Cortex of kidney (tissue), 1 donor: ENCODE data around the gene P2RX6.
"Not testable (repeated sequence)": the region's sequence is repeated elsewhere in the genome, so short reads cannot be mapped to it uniquely, and the experiment has no call there.

Source experiments
- DNase-seq: peaks from one replicate; lab custom pipeline; 2025; lab: John Stamatoyannopoulos, UW

The P2RX6 gene

GRCh38 chr22:21031545-21032036, 16.6 kb downstream of the P2RX6 start:
- no peak for DNase-seq

DNA sequence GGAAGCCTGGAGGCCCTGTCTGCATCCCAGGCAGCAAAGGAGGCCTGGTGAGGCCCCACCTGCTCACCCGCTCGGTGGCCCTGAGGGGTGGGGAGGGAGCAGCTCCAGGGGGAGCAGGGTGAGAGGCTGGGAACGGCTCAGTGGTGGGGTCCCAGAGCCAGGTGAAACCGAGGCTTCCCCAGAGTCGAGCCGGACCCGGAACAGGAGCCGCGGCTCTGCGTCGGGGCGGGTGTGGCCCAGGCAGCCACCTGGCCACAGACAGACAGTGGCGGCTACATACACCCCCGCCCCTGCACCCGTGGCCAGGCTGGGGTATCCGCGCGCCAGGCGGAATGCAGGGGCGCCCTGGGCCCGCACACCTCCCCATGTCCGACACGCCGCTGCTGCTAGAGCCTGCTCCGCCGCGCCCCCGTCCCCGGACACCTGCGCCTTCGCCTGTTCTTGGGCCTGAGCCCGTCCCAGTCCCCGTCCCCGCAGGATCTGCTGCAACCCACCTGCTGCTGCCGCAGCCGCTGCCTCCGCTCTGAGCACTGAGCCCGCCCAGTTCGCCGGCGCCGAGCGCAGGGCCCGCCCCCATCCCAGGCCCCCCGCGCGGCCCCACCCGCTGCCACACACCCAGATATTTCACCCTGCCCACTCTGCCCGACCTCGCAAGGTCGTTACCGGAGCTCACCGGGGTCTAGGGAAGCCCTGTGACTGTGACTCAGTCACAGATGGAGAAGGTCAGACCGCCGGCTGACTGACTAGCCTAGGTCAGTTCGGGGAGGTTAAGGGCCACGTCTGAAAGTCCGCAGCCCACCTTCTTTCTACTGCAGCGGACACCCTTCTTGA, 17.3 kb downstream of the P2RX6 start, which contains the start of gene SLC7A4:
Gene SLC7A4 (minus strand): TSS at position 525 of the 831 bp plus-strand sequence. CDS start 749 bp downstream, outside the sequence.
- DNase-seq, result no peak

DNA sequence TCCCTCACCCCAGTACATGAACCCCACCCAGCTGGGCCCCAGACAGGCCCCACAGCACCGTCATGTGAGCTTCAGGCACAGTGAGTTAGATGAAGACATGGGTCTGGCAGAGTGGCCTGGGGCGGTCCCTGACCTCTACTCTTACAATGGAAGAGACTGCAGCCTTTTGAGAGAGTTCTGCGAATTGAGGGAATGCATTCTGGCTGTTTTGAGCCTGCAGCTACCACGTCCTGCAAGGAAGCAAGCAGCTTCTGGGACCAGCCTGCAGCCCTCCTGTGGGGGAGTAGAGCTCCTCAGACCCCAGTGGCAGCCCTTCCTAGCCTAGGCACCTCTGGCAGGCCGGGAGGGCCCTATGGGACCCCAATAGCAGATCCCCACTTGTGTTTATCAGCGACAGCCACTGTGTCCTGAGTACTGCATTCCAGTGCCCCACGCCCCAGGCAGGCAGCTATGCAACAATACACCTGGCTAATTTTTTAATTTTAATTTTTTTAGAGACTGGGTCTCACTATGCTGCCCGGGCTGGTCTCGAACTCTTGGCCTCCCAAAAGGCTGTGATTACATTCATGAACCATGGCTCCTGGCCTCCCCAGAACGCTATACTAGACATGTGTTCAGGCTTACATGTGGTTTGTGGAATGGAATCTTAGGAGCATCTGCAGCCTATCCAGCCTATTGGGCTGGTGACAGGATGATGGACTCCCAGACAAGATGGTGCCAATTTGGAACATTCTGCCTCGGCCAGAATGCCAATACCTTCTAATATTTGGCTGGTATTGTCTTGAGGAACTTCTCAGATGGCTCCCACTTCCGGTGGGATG, 18.1 kb downstream of the P2RX6 start:
- DNase-seq, result no peak

- DNase-seq, result no peak
Measured at GRCh38 chr22:21033895-21034294, 18.9 kb downstream of the P2RX6 start.

DNA sequence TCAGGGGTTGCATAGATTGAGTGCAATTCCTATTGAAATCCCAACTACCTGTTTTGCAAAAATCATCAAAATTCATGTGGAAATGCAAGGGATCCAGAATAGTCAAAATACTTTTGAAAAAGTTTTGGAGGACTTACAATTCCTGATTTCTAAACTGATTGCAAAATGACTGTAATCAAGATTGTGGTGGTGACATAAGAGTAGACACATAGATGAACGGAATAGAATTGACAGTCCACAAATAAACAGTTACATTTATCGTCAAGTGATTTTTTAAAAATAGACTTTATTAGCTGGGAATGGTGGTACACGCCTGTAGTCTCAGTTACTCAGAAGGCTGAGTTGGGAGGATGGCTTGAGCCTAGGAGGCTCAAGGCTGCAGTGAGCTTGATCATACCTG, 20.0 kb downstream of the P2RX6 start:
- no peak for DNase-seq

GRCh38 chr22:21038405-21038804, 23.4 kb downstream of the P2RX6 start:
- no peak for DNase-seq

- not testable (repeated sequence) for DNase-seq
Measured at GRCh38 chr22:21039158-21039557, 24.2 kb downstream of the P2RX6 start.

DNA sequence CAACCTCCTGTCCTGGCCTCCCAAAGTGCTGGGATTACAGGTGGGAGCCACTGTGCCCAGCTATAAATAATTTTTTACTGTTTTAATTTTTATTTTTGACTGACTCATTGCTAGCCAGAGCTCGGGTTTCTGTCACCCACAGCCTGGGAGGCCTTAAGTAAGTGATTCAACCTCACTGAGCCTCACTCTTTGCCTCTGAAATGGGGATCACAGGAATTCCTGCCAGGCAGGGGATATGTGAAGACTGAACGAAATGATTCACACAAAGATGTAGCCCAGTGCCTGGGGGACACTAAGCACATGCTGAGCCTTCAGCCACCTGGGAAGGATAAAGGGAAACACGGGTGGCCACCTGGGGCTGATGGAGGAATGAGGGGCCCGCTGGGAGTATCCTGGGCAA, 27.0 kb downstream of the P2RX6 start:
- no peak for DNase-seq

DNA sequence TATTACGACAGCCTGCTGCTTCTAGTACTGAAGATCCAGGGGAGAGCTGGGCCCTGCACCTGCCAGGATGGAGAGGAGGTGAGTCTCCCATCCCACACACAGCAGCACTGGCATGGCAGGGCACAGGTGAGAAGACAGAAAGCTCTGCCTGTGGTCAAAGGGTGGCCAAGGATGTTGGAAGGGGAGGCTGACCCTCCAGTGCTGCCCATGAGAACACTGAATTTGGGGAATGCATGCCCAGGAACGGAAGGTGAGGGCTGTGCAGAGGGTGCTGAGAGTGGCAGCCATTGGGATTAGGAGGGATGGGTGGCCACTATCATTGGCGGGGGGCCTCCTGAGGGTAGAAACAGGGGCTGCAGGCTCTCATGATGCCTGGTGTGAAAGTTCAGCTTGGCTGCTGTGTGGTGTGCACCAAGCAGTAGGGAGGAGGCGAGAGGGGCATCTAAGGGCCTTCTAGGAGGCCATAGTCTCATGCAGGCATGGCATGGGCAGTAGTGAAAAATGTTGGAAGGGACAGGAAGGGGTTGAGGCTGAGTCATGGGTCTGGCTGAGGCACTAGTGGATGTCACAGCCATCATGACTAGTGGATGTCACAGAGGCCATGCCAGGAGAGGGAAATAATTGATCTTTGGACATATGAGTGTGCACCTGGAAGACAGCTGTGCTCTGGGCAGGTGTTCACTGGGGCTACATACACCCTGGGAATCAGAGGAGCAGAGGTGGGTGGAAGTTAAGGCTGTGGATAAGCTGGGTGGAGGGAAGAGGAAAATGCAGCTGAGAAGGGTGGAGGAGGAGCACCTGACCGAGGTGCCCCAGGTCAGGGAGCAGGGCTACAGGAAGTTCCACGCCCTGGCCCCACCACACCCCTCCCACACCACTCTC, 28.3 kb downstream of the P2RX6 start:
- no peak for DNase-seq

- no peak for DNase-seq
Measured at GRCh38 chr22:21043860-21044535, 29.0 kb downstream of the P2RX6 start.

DNA sequence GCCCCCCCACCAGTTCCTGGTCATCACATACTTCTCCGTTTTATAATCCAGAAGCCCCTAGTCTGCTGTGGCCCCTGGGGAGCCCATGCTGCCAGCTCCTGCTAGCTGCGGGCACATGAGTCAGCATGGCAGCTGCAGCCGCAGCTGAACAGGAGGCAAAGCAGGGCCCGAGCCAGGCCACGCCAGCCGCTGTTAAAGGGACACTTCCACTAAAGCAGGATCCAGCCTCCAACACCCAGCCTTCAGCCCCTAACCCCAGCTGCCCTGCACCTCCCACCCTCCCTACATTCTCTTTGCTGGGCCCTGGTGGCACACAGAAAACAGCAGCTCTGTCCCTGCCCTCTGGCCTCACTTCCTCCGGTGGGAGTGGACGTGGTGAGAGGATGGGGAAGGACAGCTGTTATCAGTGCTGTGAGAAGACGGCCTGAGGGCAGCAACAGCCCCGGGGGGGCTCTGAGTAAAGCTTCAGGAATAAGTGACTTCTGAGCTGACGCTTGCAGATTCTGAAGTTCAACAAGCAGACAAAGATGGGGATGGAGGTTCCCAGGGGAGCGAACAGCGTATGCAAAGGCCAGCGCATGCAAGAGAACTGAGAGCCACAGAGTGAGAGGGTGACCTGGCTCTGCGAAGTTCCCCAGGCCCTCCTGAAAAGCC, 30.1 kb downstream of the P2RX6 start:
- DNase-seq, result no peak

DNA sequence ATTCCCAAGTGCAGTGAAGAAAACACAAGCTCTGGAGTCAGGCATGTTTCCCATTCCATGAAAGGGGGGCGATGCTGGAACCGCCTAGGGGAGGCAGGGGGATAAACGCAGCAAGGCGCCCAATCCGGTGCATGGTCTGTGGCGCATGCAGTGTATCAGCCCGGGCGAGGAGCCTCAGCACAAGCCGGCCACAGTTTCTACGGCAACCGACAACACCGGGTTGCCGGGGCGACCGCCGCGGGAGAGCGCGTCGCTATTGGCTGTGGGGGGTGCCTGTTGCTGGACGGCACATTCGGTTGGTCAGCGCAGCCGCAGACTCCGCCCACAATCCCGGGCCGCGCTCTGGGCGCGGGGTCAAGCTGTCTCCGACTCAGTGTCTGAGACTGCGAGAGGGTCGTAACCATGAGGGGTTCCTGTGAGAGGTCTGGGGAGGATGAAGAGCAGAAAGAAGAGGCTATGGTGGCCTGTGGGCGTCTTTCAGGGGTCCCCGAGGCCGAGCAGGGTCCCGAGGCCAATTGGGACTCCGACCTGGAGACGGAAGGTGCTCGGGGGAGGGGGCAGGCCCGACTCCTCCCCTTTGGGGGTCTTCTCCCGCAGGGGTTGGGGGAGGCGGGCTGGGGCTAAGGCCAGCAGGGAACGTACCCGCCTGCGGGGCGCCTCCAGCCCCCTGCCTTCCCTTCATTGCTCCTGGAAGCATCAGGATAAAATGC, 30.8 kb downstream of the P2RX6 start, which contains the start of gene LRRC74B:
Gene LRRC74B (plus strand): TSS at position 362 of the 710 bp plus-strand sequence. CDS start 41 bp downstream, at position 403.
- no peak for DNase-seq

GRCh38 chr22:21047035-21047661, 32.2 kb downstream of the P2RX6 start:
- DNase-seq, result no peak

- no peak for DNase-seq
Measured at GRCh38 chr22:21047730-21048129, 32.8 kb downstream of the P2RX6 start.

DNA sequence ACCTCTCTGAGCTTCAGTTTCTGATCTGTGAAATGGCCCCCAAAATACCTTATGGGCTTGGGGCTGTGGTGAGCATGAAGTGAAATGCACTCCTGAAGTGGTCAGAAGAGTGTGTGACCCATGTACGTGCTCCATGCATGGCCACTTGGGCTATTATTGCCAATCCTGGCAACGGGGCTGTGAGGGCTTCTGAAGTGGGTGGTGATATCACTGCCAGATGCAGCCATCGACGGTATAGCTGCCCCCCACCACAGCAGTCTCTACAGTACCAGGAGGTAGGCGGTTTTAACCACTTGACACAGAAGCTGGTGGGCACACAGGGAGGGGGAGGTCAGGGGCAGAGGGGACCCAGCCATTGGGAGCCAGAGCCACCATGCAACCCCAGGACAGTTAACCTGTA, 33.5 kb downstream of the P2RX6 start:
- not testable (repeated sequence) for DNase-seq

DNA sequence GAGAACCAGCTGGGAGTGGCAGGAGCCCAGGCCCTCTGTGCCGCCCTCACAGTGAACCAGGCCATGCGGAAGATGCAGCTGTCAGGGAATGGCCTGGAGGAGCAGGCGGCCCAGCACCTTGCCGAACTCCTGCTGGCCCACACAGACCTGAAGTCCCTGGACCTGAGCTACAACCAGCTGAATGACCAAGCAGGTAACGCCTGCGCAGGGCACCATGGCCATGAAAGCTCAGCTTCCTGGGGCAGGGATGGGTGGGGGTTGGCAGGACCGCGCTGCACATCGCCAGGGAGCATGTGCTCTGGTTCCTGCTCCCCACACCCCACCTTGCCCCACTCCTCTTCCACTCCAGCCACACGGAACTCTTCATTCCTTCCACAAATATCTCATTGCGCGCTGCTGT, 34.0 kb downstream of the P2RX6 start:
- not testable (repeated sequence) for DNase-seq

DNA sequence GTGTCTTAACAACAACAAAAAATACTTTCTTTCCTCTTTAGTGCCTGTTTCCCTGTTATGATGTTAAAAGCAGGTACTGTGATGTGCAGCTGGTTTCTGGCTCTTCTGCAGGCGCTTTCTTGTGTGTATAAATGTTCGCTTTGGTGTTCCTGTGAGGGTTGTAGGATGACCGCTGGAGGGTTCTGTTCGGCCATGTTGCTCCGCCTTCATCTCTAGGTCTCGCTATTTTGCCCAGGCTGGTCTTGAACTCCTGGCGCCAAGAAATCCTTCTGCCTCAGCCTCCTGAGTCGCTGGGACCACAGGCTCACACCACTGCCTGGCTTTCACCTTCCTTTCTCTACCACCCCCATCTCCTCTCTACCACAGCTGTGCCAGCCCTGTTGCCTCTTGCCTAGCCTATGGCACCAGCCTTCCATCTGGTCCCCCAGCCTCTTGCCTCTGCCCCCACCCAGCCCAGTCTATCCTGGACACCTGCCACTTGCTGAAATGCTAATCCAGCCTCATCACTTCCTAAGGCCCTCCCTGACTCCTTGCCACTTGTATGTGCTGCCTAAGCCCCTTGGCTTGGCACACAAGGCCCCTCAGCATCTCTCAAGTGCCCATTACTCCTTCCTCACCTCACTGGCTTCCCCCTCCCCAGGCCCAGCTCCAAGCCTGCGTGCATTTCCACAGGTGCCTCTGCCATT, 36.3 kb downstream of the P2RX6 start:
- no peak for DNase-seq

GRCh38 chr22:21051831-21052400, 37.0 kb downstream of the P2RX6 start:
- no peak for DNase-seq
